KOPT-K1 (cell line): ENCODE data around the gene SLFN5.
"Not testable (repeated sequence)": the region's sequence is repeated elsewhere in the genome, so short reads cannot be mapped to it uniquely, and the experiment has no call there.

Source experiments
- H3K27ac ChIP-seq: fragments of 200-600 bp; sonication (generic); 2 replicates; pipeline ENCODE4 v1.5.1; 2016; ENCODE audit warnings: antibody characterized with exemption, mild to moderate bottlenecking, low read depth, low read length; ENCODE audit not compliant: poor library complexity, severe bottlenecking
- H3K36me3 ChIP-seq: fragments of 200-600 bp; sonication (generic); 2 replicates; pipeline ENCODE4 v1.5.1; 2017; ENCODE audit warnings: antibody characterized with exemption, mild to moderate bottlenecking, low read length, moderate library complexity; ENCODE audit not compliant: insufficient read depth
- H3K9me3 ChIP-seq: fragments of 200-600 bp; sonication (generic); 2 replicates; pipeline ENCODE4 v1.5.1; 2017; ENCODE audit warnings: antibody characterized with exemption, low read length, mild to moderate bottlenecking; ENCODE audit not compliant: insufficient read depth, poor library complexity, severe bottlenecking

The SLFN5 gene

DNA sequence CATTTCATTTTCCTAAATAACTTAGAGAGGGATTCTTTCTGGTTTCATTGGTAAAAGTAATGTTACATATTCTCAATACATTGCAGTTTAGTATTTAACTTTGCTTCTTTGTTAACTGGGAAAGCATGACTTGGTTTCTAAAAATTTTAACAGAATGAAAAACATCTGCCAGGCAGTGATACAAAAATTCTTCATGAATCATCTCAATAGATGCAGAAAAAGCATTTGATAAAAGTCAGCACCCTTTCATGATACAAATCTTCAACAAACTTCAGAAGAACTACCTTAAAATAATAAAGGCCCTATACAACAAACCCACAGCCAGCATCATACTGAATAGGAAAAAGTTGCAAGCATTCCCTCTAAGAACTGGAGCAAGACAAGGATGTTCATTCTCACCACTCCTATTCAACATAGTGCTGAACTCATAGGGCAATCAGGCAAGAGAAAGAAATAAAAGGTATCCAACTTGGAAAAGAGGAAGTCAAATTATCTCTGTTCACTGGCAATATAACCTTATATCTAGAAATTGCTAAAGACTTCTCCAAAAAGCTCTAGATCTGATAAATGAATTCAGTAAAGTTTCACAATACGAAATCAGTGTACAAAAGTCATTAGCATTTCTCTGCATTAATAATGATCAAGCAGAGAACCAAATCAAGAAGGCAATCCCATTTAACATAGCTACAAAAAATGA is 50.4 kb downstream of the SLFN5 start:
- H3K27ac ChIP-seq: no peak overlapping the region
- H3K36me3 ChIP-seq: no peaks in the 10 kb centered on the region
- peaks cover 20% of the 10 kb centered on the region for H3K9me3 ChIP-seq

DNA sequence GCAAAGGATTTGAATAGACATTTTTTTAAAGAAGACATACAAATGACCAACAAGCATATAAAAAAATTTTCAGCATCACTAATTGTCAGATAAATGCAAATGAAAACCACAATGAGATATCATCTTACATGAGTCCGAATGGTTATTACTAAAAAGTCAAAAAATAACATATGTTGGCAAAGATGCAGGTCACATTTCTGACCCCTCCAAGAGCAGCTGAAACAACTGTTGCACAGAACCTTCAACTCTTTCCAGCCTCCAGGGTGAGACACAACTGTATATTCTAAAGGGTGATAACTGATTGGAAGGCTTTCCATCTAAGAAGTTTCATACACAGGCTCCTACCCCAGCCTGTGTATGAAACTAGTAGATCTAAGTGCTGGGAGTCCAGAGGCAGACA is 51.9 kb downstream of the SLFN5 start:
- Histone ChIP-seq H3K36me3 (no peaks in the 10 kb centered on the region), H3K9me3 (peaks cover 24% of the 10 kb centered on the region), H3K27ac (no peak overlapping the region)

DNA sequence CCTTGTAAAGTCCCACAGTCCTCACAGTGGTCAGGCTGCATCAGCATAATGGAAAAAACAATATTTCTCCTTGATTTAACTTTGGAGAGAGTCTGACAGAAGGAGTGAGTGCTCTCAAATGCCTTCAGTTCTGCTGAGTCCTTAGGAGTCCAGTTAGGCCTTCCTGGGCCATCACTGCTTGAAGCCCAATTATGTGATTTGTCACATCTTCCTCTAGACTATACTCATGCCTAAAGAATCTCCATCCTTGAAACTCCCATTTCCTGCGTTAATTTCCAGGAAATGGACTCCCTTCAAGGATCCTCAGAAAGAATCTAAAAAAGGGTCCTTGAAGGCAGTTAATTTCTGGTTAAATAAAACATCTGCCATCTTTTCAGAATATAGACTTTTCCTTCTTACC is 52.8 kb downstream of the SLFN5 start:
- H3K27ac ChIP-seq: no peak overlapping the region
- H3K36me3 ChIP-seq: no peaks in the 10 kb centered on the region
- peaks cover 27% of the 10 kb centered on the region for H3K9me3 ChIP-seq

DNA sequence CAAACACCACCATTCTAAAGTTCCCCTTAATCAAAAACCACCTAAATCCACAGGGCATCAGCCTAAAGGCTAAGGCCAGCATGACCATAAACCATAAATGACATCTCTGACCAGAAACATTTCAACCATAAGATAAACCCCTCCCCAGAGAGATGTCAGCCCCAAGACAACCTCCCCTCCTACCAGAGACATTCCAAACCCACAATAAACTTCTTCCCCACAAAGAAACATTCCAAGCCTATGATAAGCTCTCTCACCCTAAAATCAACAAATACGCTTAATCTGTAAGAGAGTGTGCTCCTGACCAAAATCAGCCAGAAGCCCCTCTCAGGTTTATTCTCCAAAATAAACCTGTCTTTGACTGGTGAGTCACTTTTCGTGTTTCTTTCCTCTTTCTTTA is 54.8 kb downstream of the SLFN5 start:
- H3K9me3 ChIP-seq: peaks cover 45% of the 10 kb centered on the region
- no peak overlapping the region for H3K27ac ChIP-seq
- no peaks in the 10 kb centered on the region for H3K36me3 ChIP-seq

DNA sequence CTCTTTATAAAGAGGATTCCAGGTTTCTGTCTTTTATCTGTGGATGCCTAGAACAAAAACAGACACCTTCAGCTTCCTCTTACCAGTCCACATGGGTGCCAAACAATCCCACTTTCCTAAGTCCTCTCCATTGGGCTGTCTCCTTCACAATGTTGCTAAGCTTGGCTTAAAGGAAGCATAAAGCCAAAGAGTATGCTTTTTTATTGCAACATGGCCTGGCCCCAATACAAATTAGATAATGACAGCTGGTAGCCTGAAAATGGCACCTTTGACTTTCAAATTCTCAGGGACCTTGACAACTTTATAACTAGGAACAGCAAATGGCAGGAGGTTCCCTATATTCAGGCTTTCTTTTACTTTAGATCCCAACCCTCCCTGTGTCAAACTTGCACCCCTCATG is 55.8 kb downstream of the SLFN5 start:
- H3K27ac ChIP-seq: no peak overlapping the region
- H3K9me3 ChIP-seq: peaks cover 54% of the 10 kb centered on the region
- no peaks in the 10 kb centered on the region for H3K36me3 ChIP-seq

DNA sequence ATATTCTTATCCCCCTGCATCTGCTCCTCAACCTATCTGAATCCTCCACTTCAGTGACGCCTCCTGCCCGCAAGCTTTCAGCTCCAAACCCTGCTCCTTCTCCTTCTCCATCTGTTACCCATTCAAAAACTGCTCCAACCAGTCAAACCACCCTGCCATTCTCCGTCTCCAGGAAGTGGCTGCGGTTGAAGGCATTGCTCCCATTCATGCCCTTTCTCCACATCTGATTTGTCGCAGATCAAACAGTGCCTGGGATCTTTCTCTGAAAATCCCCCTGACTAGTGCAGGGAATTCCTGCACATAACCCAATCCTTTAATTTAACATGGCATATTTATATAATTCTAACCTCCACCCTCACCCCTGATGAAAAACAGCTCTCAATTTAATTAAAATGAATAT is 56.3 kb downstream of the SLFN5 start:
- H3K27ac ChIP-seq: no peak overlapping the region
- H3K9me3 ChIP-seq: peaks cover 59% of the 10 kb centered on the region
- no peaks in the 10 kb centered on the region for H3K36me3 ChIP-seq

DNA sequence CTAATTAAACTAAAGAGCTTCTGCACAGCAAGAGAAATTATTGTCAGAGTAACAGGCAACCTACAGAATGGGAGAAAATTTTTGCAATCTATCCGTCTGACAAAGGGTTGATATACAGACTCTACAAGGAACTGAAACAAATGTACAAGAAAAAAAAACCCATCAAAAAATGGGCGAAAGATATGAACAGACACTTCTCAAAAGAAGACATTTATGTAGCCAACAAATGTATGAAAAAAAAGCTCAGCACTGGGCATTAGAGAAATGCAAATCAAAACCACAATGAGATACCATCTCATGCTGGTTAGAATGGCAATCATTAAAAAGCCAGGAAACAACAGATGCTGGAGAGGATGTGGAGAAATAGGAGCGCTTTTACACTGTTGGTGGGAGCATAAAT is 66.5 kb downstream of the SLFN5 start:
- not testable (repeated sequence) for H3K36me3 ChIP-seq, H3K27ac ChIP-seq
- peaks cover 14% of the 10 kb centered on the region for H3K9me3 ChIP-seq

DNA sequence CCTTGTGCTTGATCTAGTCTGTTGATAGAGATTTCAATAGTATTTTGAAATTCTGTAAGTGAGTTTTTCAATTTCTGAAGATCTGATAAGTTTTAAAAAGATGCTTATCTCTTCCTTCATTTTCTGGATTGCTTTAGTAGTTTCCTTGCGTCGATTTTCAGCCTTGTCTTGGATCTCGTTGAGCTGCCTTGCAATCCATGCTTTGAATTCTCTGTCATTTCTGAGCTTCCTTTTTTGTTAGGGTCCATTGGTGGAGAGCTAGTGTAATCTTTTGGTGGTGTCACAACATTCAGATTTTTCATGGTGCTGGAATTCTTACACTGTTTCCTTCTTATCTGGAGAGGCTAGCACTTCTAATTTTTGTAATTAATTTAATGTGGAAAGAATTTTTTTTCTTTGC is 69.5 kb downstream of the SLFN5 start:
- H3K27ac ChIP-seq: peak overlapping the region; percentile 66
- peaks cover 9% of the 10 kb centered on the region for H3K9me3 ChIP-seq
- no peaks in the 10 kb centered on the region for H3K36me3 ChIP-seq

DNA sequence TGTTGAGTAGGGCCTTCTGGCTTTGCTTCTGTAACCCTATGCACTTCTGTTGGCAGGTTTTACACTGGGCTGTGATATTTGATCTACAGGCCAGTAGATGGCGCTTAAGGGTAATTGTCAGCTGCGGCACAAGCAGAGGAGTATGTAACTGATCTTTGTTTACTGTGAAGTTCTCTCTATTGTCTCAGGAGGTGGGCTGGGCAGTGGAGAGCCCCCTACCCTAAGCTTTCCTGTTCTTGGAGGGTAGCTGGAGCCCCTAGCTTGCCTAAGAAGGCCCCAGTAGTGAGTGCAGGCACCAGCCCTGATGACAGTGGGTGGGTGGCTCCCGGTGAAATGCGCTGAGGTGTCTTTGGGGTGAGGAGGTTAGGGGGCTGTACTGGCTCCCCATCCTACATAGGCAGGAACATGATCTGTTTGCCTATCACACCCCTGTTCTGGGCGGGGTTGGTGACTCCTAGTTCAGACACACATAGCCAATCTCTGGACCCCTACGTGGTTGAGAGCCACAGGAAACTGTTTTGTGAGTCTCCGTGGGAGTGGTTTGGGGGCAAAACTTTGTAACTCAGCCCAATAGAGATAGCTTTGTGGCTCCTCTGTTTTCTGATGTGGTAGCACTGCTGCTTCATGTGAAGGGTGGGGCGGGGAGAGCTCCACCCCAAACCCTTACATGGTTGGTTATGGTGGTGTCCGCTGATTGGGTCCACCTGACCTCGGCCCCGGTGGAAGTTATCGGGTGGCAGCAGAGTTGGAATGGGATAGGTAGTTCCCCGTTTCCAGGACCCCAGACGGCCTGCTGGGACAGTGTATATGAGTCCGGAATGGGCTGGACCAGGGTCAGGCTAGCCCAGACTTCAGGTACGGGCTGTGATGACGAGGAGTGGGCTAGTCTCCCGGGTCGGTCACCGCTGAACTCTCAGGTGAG is 70.2 kb downstream of the SLFN5 start:
- H3K36me3 ChIP-seq: no peaks in the 10 kb centered on the region
- H3K9me3 ChIP-seq: peaks cover 9% of the 10 kb centered on the region
- H3K27ac ChIP-seq: peak overlapping the region; percentile 66

DNA sequence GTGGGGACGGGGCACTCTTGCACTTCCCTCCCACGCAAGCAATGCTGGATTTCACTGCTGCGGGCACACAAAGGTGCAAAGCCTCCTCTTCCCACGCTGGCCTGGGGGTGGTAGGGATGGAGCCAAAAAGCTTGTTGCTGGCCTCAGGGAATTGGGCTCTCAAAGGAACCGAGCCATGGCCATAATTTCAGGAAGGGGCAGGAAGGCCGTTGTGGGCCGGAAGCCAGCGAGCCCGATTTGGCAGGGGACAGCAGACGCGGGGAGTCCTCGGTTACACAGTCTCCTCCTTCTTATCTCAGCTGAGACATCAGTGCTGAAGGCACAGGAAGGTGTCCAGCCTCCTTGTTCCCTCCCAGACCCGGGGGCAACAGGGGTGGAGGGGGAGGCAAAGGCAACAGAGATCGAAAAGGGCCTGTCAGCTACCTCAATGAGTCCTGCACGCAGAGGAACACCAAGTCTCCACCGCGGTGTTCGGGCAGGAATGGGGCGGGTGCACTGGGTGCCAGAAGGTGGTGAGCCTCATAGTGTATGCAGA is 71.1 kb downstream of the SLFN5 start:
- Histone ChIP-seq H3K36me3 (no peaks in the 10 kb centered on the region), H3K27ac (peak overlapping the region; percentile 66), H3K9me3 (peaks cover 6% of the 10 kb centered on the region)

DNA sequence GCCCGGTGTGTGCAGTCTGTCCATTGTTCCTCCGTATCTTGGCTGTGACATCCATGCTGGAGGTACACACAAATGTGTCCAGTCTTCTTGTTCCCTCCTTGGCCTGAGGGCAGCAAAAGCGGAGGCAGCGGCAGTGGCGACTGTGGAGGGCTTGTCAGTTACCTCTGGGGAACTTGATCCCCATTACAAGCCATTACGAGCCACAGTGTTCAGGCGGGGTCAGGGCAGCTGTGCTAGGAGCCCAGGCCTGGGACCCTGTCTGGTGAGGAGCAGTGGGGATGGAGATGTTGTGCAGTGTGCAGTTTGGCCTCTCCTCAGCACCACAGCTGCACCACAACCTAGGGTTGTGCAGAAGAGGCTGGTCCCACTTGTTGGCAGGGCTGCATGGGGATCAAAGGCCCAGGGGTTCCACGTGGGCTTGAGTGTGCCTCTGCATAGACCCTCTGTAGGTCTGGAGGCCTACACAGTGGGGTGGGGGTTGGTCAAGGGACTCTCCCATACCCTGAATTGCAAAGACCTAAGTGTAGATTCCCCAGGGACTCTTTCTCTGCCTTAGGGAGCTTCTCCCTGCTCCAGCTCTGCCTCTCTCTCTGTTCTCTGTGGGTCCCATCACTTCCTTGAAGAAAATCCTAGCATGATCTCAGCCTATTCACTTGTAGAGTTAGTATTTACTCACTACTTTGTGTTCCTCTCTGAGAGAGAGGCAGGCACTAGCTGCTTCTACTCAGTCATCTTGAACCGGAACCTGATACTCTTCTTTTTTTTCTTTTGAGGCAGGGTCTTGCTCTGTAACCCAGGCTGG is 71.7 kb downstream of the SLFN5 start:
- no peaks in the 10 kb centered on the region for H3K36me3 ChIP-seq
- no peak overlapping the region for H3K27ac ChIP-seq
- no peaks in the 10 kb centered on the region for H3K9me3 ChIP-seq

DNA sequence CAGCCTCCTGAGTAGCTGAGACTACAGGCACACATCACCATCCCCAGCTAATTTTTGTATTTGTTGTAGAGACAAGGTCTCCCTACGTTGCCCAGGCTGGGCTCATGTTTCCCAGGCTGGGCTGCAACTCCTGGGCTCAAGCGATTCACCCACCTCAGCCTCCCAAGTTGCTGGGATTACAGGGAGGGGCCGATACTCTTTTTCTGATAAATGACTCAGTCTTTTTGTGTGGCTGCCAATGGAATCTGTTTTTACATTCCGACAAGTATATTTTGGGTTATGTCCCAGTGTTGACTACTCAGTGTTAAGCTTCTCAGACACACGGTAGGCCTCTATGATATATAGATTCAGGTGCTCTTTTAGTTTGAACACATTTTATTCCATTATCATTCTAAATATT is 72.4 kb downstream of the SLFN5 start:
- Histone ChIP-seq H3K27ac (no peak overlapping the region), H3K9me3 (no peaks in the 10 kb centered on the region)

DNA sequence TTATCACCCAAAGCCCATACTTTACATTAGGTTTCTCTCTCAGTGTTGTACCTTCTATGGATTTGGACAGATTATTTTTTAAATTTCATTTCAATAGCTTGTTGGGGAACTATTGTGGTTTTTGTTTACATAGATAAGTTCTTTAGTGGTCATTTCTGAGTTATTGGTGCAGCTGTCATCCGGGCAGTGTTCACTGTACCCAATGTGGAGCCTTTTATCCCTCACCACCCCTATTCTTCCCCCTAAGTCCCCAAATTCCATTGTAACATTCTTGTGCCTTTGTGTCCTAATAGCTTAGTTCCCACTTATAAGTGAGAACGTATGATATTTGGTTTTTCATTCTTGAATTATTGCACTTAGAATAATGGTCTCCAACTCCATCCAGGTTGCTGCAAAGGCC is 73.1 kb downstream of the SLFN5 start:
- Histone ChIP-seq H3K36me3 (no peaks in the 10 kb centered on the region), H3K27ac (no peak overlapping the region), H3K9me3 (no peaks in the 10 kb centered on the region)

More for the DNA sequence above, 72.4 kb downstream of the SLFN5 start:
- no peaks in the 10 kb centered on the region for H3K36me3 ChIP-seq

DNA sequence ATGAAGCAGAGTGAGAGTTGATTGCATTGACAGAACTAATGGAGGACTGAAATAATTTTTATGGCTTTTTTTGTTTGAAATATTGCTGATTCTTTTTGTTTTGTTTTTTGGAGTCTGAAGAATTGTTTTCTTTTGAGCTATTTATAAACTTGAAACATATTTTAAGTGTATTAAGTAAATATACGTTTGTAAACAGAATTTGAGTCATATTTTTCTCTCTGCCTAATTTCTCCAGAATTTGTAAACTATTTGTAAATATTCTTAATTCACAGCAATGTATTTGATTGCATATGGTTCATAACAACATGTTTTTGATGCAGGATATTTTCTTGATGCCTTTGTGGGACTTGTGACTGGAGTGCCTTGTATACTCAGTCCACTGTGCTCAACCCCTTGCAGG is 79.9 kb downstream of the SLFN5 start:
- H3K9me3 ChIP-seq: peaks cover 26% of the 10 kb centered on the region

More for the DNA sequence above, 79.9 kb downstream of the SLFN5 start:
- Histone ChIP-seq H3K36me3 (no peaks in the 10 kb centered on the region), H3K27ac (no peak overlapping the region)
